ENCODE measurements around the gene USP6NL. TPM values are rescaled to one million over a fixed set of nuclear protein-coding genes. Genes with fewer than 3 reads are reported as not detected.
"Not testable (repeated sequence)": the region's sequence is repeated elsewhere in the genome, so short reads cannot be mapped to it uniquely, and the experiment has no call there.

USP6NL gene
- total RNA-seq, 4 donors from 2014 or later: 3.8 to 21.9 (median 17.0) TPM

DNA sequence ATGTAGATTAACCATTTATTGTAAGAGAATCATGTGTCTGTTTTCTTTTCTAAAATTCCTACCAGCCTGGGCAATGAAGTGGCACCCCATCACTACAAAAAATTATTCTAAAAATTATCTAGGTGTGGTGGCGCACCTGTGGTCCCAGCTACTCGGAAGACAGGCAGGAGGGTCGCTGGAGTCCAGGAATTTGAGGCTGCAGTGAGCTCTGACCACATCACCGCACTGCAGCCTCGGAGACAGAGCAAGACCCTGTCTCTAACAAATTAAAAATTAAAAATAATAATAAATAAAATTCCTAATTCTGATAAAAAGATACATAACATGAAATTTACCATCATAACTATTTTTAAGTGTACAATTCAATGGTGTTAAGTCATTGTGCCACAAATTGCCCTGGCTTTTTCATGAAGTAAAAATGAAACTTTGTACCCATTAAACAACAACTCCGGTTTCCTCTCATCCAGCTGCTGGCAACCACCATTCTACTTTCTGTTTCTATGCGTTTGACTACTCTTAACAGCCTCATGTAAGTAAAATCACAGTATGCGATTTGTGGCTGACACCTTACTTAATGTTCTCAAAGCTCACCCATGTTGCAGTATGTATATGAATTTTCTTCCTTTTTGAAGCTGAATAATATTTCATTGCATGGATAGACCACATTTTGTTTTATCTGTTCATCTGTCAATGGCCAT, 20.6 kb upstream of the USP6NL start:
- DNase-seq: no peak
- intact Hi-C loops (cut with DNase I; ENCODE audit: low total_unique reads): no loop called here
- no peak overlapping the region for H3K4me3 ChIP-seq

DNA sequence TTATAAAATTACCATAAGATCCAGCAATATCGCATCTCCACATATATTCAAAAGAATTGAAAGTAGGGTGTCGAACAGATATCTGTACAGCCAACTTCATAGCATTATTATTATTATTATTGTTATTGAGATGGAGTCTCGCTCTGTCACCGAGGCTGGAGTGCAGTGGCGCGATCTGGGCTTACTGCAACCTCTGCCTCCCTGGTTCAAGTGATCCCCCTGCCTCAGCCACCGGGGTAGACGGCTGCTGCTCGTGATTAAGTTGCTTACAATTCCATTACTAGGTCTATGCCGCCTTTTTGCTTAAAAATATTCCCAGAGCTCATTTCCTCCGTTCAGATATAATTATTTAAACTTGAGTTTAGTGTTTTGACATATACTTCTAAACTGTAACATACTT, 19.8 kb upstream of the USP6NL start:
- intact Hi-C loops (cut with DNase I; ENCODE audit: low total_unique reads): no loop called here
- TF ChIP-seq POLR2A (IDR thresholded peaks at IDR 0.05): no peak
- TF ChIP-seq, protein P1, sequence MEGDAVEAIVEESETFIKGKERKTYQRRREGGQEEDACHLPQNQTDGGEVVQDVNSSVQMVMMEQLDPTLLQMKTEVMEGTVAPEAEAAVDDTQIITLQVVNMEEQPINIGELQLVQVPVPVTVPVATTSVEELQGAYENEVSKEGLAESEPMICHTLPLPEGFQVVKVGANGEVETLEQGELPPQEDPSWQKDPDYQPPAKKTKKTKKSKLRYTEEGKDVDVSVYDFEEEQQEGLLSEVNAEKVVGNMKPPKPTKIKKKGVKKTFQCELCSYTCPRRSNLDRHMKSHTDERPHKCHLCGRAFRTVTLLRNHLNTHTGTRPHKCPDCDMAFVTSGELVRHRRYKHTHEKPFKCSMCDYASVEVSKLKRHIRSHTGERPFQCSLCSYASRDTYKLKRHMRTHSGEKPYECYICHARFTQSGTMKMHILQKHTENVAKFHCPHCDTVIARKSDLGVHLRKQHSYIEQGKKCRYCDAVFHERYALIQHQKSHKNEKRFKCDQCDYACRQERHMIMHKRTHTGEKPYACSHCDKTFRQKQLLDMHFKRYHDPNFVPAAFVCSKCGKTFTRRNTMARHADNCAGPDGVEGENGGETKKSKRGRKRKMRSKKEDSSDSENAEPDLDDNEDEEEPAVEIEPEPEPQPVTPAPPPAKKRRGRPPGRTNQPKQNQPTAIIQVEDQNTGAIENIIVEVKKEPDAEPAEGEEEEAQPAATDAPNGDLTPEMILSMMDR (IDR thresholded peaks at IDR 0.05): no peak
- H3K27ac ChIP-seq: no peak overlapping the region
- H3K4me3 ChIP-seq: no peak overlapping the region
- H3K27me3 ChIP-seq: no peaks in the 10 kb centered on the region
- no peaks in the 10 kb centered on the region for H3K4me1 ChIP-seq
- H3K9me3 ChIP-seq: no peaks in the 10 kb centered on the region
- DNase-seq: no peak
- H3K36me3 ChIP-seq: no peaks in the 10 kb centered on the region

More for the DNA sequence above, 20.6 kb upstream of the USP6NL start:
- H3K27ac ChIP-seq: no peak overlapping the region
- TF ChIP-seq, protein P1 (IDR thresholded peaks at IDR 0.05): no peak
- TF ChIP-seq POLR2A (IDR thresholded peaks at IDR 0.05): no peak
- no peaks in the 10 kb centered on the region for H3K27me3 ChIP-seq
- no peaks in the 10 kb centered on the region for H3K9me3 ChIP-seq
- no peaks in the 10 kb centered on the region for H3K36me3 ChIP-seq
- H3K4me1 ChIP-seq: no peaks in the 10 kb centered on the region

DNA sequence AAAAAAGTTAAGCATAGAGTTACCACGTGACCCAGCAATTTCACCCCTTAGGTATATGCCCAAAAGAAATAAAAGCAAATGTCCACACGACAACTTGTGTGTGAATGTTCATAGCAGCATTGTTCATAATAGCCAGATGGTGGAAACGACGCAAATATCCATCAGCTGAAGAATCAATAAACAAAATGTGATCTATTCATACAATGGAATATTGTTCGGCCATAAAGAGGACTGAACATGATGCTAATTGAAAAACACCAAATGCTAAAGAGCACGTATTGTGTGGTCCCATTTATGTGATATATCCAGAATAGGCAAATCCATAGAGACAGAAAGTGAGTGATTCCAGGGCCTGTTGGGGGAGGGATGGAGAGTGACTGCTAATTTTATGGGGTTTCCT, 18.3 kb upstream of the USP6NL start:
- Histone ChIP-seq H3K36me3 (no peaks in the 10 kb centered on the region), H3K4me3 (no peak overlapping the region), H3K9me3 (no peaks in the 10 kb centered on the region), H3K4me1 (no peaks in the 10 kb centered on the region), H3K27ac (no peak overlapping the region), H3K27me3 (no peaks in the 10 kb centered on the region)
- TF ChIP-seq POLR2A (IDR thresholded peaks at IDR 0.05): no peak
- TF ChIP-seq, protein P1 (IDR thresholded peaks at IDR 0.05): no peak
- DNase-seq: no peak
- intact Hi-C loops (cut with DNase I; ENCODE audit: low total_unique reads): no loop called here

DNA sequence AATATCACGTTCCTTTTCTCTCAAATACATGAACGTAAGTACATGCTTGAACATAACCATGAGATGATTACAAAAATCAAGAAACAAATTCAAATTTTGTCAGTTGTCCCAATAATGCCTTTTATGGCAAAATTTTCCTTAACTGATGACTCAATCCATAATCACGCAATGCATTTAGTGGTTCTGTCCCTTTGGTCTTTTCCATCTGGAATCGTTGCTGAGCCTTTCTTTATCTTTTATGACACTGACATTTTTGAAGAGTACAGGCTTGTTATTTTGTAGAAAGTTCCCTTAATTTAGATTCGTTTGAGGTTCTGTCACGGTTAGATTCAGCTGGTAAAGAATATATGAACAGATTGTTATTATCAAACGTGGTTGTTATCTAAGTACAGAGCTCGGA, 16.5 kb upstream of the USP6NL start:
- H3K27me3 ChIP-seq; H3K9me3 ChIP-seq; H3K27ac ChIP-seq; H3K4me1 ChIP-seq; H3K4me3 ChIP-seq; H3K36me3 ChIP-seq; intact Hi-C loops (cut with DNase I; ENCODE audit: low total_unique reads); DNase-seq: not testable (repeated sequence)

DNA sequence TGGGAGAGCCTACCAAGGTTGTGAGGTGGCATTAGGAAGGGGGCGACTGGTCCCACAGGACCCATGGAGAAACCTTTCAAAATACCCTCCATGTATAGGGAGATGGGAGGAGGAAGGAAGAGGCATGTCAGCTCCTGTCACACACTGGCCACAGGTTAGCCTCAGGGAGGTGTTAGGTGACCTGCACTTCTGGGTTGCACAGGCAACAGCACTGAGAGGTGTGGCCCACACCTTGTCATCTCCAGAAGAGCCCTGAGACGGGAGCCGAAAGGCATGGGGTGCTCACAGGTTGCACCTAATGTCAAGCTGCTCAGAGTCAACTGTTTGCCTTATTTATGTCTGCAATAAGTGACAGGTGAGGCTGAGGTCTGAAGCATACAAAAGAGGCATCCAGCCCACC, 14.6 kb upstream of the USP6NL start:
- no peaks in the 10 kb centered on the region for H3K27me3 ChIP-seq
- no peaks in the 10 kb centered on the region for H3K36me3 ChIP-seq
- intact Hi-C loops (cut with DNase I; ENCODE audit: low total_unique reads): no loop called here
- no peak overlapping the region for H3K4me3 ChIP-seq
- H3K4me1 ChIP-seq: no peaks in the 10 kb centered on the region
- TF ChIP-seq, protein P1 (IDR thresholded peaks at IDR 0.05): no peak
- TF ChIP-seq POLR2A (IDR thresholded peaks at IDR 0.05): no peak
- DNase-seq: no peak
- no peaks in the 10 kb centered on the region for H3K9me3 ChIP-seq
- H3K27ac ChIP-seq: no peak overlapping the region

Data from uterus (tissue), 4 donors.